Measurements from ENCODE around the gene ZNF518A. TPM values are rescaled to one million over a fixed set of nuclear protein-coding genes. Genes with fewer than 3 reads are reported as not detected.
A peak's percentile ranks its signal among the peaks of the same experiment; 100 is the strongest.

Gene ZNF518A
- total and polyA plus RNA-seq, 10 of the 15 experiments (the other 5 are each of a cell fraction or from before 2014, with no cell fraction given), result 3.7 to 24.4 (median 15.4) TPM

GRCh38 chr10:96129387-96130325 is at the start of gene ZNF518A (continued):
- no peak for TF ChIP-seq NFIC (IDR thresholded peaks at IDR 0.05; ENCODE audit: low read depth, low read length)
- peak; percentile 67; the same call in 1 of the 2 replicates for TF ChIP-seq TARDBP (IDR thresholded peaks at IDR 0.05; ENCODE audit: borderline replicate concordance)
- no peak for TF ChIP-seq HSF1 (IDR thresholded peaks at IDR 0.05; ENCODE audit: low read depth, low read length)
- peak in 1 of 2 experiments; percentile 39; a peak in 1 of 4 replicates for TF ChIP-seq SRF (IDR thresholded peaks at IDR 0.05; ENCODE audit: low read depth in 2 of 2, low read length in 2 of 2)
- TF ChIP-seq ETV6 (conservative IDR thresholded peaks at IDR 0.05 in 1 of 2, IDR thresholded peaks at IDR 0.05 in 1 of 2; ENCODE audit: borderline replicate concordance in 1 of 2, low read depth in 1 of 2), result peak in 1 of 2 experiments; percentile 94; a peak in 2 of 4 replicates
- no peak for TF ChIP-seq YBX1 (IDR thresholded peaks at IDR 0.05)
- no peak; the same call in 1 of the 2 replicates for TF ChIP-seq SIN3A (IDR thresholded peaks at IDR 0.05; ENCODE audit: low read depth, low read length)
- no peak for TF ChIP-seq CUX1 (IDR thresholded peaks at IDR 0.05; ENCODE audit: insufficient replicate concordance, low read depth, low read length)
- TF ChIP-seq TAF1 (IDR thresholded peaks at IDR 0.05; ENCODE audit: borderline replicate concordance, low read depth, low read length), result peak; percentile 97
- no peak for TF ChIP-seq JUND (IDR thresholded peaks at IDR 0.05; ENCODE audit: low read depth, low read length)
- TF ChIP-seq FOXM1 (IDR thresholded peaks at IDR 0.05; ENCODE audit: low read depth, low read length), result no peak; the same call in 1 of the 2 replicates
- TF ChIP-seq CHD2 (IDR thresholded peaks at IDR 0.05; ENCODE audit: borderline replicate concordance, low read depth, low read length), result peak; percentile 95
- peak; percentile 31 for TF ChIP-seq NR2C1 (IDR thresholded peaks at IDR 0.05)
- TF ChIP-seq BMI1 (IDR thresholded peaks at IDR 0.05; ENCODE audit: borderline replicate concordance), result no peak
- TF ChIP-seq MLLT1 (IDR thresholded peaks at IDR 0.05), result peak; percentile 96
- peak; percentile 64; the same call in 1 of the 2 replicates for TF ChIP-seq MTA3 (IDR thresholded peaks at IDR 0.05; ENCODE audit: borderline replicate concordance, low read length)
- no peak for TF ChIP-seq SMAD1 (IDR thresholded peaks at IDR 0.05; ENCODE audit: low read depth, partially characterized antibody)
- TF ChIP-seq RAD51 (IDR thresholded peaks at IDR 0.05), result no peak
- TF ChIP-seq ESRRA (IDR thresholded peaks at IDR 0.05; ENCODE audit: low read length), result no peak
- TF ChIP-seq SUPT20H (IDR thresholded peaks at IDR 0.05; ENCODE audit: borderline replicate concordance, control insufficient read depth, low read depth, low read length), result no peak
- peak; percentile 46 for TF ChIP-seq RUNX3 (IDR thresholded peaks at IDR 0.05; ENCODE audit: low read length)

All from GM12878 (cell line).